NCI-H2227 (cell line): ENCODE results near the gene RNPEP.
"Not testable (repeated sequence)": the region's sequence is repeated elsewhere in the genome, so short reads cannot be mapped to it uniquely, and the experiment has no call there.

ENCODE experiments used
- DNase-seq: peaks from one replicate; lab custom pipeline; 2025; ENCODE audit not compliant: unreplicated experiment; lab: John Stamatoyannopoulos, UW

Gene RNPEP

GRCh38 chr1:201982623-201983379 lies at the start of gene RNPEP:
Gene RNPEP, plus strand, starts transcription at chr1:201982648. Its CDS starts 19 bp downstream, at chr1:201982667.
- peak; percentile 76 for DNase-seq

GRCh38 chr1:201933840-201934430 lies 48.5 kb upstream of the RNPEP start:
- no peak for DNase-seq

- no peak for DNase-seq
Observed at GRCh38 chr1:201937624-201938213, 44.7 kb upstream of the RNPEP start.

- DNase-seq: no peak
Observed at GRCh38 chr1:201938440-201939035, 43.9 kb upstream of the RNPEP start.

GRCh38 chr1:201939148-201939547 lies 43.3 kb upstream of the RNPEP start:
- no peak for DNase-seq

- DNase-seq: no peak
Observed at GRCh38 chr1:201939574-201939973, 42.9 kb upstream of the RNPEP start.

GRCh38 chr1:201940316-201940715 lies 42.1 kb upstream of the RNPEP start:
- DNase-seq: not testable (repeated sequence)

GRCh38 chr1:201941420-201942128 lies 40.9 kb upstream of the RNPEP start:
- no peak for DNase-seq

- no peak for DNase-seq
Observed at GRCh38 chr1:201942129-201942495, 40.3 kb upstream of the RNPEP start.

- DNase-seq: no peak
Observed at GRCh38 chr1:201944002-201944401, 38.4 kb upstream of the RNPEP start.

GRCh38 chr1:201944639-201945038 lies 37.8 kb upstream of the RNPEP start:
- DNase-seq: no peak

- no peak for DNase-seq
Observed at GRCh38 chr1:201945157-201945556, 37.3 kb upstream of the RNPEP start.

- no peak for DNase-seq
Observed at GRCh38 chr1:201945863-201946223, 36.6 kb upstream of the RNPEP start.

GRCh38 chr1:201946224-201946908 lies 36.1 kb upstream of the RNPEP start, which contains the start of gene LMOD1:
Gene LMOD1, minus strand, starts transcription at chr1:201946548. Its CDS starts 208 bp downstream, at chr1:201946340.
- peak; percentile 80 for DNase-seq

GRCh38 chr1:201947697-201948008 lies 34.8 kb upstream of the RNPEP start:
- DNase-seq: no peak

- DNase-seq: no peak
Observed at GRCh38 chr1:201949491-201949890, 33.0 kb upstream of the RNPEP start.

GRCh38 chr1:201954263-201955008 lies 28.0 kb upstream of the RNPEP start:
- no peak for DNase-seq

GRCh38 chr1:201955009-201955728 lies 27.3 kb upstream of the RNPEP start, which contains the start of gene TIMM17A:
Gene TIMM17A, plus strand, starts transcription at chr1:201955503. Its CDS starts 24 bp downstream, at chr1:201955527.
- peak; percentile 98 for DNase-seq

- no peak for DNase-seq
Observed at GRCh38 chr1:201955729-201956143, 26.7 kb upstream of the RNPEP start.
